PFSK-1 (cell line): ENCODE data around the gene DPEP1.

ENCODE experiments used
- FOXP2 ChIP-seq: optimal IDR thresholded peaks from 2 replicates; pipeline ENCODE3; 2011; ENCODE audit warnings: borderline replicate concordance, control low read depth, inconsistent platforms; ENCODE audit not compliant: insufficient read depth; ENCODE audit errors: extremely low read length, extremely low read depth
- POLR2AphosphoS5 ChIP-seq: IDR thresholded peaks from 2 replicates; pipeline ENCODE4 v1.6.1; 2012; ENCODE audit warnings: low read depth, mild to moderate bottlenecking, control low read depth, low read length, moderate library complexity
- SIN3A ChIP-seq: IDR thresholded peaks from 2 replicates; pipeline ENCODE4 v1.6.1; 2012; ENCODE audit warnings: mild to moderate bottlenecking, low read length, moderate library complexity, borderline replicate concordance; ENCODE audit not compliant: insufficient read depth
- TAF1 ChIP-seq: IDR thresholded peaks from 2 replicates; pipeline ENCODE4 v1.6.1; 2012; ENCODE audit warnings: low read length, control low read depth, borderline replicate concordance; ENCODE audit not compliant: insufficient read depth
- TF ChIP-seq, protein P1 (sequence below), 2 experiments: IDR thresholded peaks; 2 replicates each; pipeline versions ENCODE4 v1.6.1 to v1.8.0; 2011 to 2012; ENCODE audit warnings: low read depth in 2 of 2, low read length in 2 of 2, control low read depth in 1 of 2, inconsistent platforms in 1 of 2, mild to moderate bottlenecking in 1 of 2, moderate library complexity in 1 of 2; ENCODE audit not compliant: insufficient read depth in 1 of 2

DNA sequence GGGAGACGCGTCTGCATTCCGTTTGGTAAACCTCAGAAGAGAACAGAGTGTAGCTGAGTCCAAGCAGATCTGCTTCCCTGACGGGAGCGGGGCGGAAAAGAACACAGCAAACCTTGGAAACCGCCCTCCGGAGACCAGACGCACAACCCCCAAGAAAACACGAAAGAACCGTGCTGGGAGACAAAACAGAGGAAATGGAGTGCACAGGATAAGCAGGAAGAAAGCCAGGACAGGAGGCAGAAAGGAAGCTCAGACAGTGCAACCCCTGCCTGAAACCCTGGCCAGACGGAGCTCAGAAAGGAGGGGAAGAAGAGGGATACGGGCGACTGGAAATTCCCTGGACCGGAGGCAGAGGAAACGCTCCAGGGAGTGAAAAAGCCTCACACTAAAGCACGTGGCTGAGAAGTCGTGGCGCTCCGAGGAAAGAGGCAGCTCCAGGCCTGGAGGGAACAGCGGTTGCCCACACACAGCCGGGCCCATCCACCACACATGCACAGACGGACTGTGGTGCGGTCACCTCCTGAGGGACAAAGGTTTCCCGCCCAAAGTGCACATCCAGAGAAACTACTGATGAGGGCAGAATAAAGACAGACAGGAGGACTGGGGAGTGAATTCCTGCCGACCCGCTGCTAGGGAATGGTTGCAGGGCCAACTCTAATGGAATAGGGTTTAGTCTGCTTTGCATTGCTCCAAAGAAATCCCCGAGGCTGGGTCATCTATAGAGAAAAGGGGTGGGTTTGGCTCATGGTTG, 10.2 kb downstream of the DPEP1 start:
- TF ChIP-seq POLR2AphosphoS5 (no peak), TAF1 (no peak), SIN3A (no peak; the same call in 1 of the 2 replicates), FOXP2 (peak; percentile 37)
- TF ChIP-seq, protein P1, sequence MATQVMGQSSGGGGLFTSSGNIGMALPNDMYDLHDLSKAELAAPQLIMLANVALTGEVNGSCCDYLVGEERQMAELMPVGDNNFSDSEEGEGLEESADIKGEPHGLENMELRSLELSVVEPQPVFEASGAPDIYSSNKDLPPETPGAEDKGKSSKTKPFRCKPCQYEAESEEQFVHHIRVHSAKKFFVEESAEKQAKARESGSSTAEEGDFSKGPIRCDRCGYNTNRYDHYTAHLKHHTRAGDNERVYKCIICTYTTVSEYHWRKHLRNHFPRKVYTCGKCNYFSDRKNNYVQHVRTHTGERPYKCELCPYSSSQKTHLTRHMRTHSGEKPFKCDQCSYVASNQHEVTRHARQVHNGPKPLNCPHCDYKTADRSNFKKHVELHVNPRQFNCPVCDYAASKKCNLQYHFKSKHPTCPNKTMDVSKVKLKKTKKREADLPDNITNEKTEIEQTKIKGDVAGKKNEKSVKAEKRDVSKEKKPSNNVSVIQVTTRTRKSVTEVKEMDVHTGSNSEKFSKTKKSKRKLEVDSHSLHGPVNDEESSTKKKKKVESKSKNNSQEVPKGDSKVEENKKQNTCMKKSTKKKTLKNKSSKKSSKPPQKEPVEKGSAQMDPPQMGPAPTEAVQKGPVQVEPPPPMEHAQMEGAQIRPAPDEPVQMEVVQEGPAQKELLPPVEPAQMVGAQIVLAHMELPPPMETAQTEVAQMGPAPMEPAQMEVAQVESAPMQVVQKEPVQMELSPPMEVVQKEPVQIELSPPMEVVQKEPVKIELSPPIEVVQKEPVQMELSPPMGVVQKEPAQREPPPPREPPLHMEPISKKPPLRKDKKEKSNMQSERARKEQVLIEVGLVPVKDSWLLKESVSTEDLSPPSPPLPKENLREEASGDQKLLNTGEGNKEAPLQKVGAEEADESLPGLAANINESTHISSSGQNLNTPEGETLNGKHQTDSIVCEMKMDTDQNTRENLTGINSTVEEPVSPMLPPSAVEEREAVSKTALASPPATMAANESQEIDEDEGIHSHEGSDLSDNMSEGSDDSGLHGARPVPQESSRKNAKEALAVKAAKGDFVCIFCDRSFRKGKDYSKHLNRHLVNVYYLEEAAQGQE (IDR thresholded peaks at IDR 0.05; ENCODE audit: insufficient read depth in 1 of 2, low read depth in 2 of 2, low read length in 2 of 2): no peak
